Ishikawa (cell line): ENCODE results near the gene TMIGD3.

Experiments
- CEBPB ChIP-seq: IDR thresholded peaks from 2 replicates; pipeline ENCODE4 v1.6.1; 2012
- CREB1 ChIP-seq: IDR thresholded peaks from 2 replicates; pipeline ENCODE4 v1.6.1; 2012; ENCODE audit warnings: low read depth
- EGR1 ChIP-seq: IDR thresholded peaks from 2 replicates; pipeline ENCODE4 v1.6.1; 2012
- EP300 ChIP-seq: IDR thresholded peaks from 2 replicates; pipeline ENCODE4 v1.6.1; 2012; ENCODE audit warnings: borderline replicate concordance
- FOXM1 ChIP-seq: IDR thresholded peaks from 2 replicates; pipeline ENCODE4 v1.6.1; 2012; ENCODE audit warnings: low read depth, borderline replicate concordance
- MAX ChIP-seq: IDR thresholded peaks from 2 replicates; pipeline ENCODE4 v1.6.1; 2012
- NFIC ChIP-seq: IDR thresholded peaks from 2 replicates; pipeline ENCODE4 v1.6.1; 2012
- RAD21 ChIP-seq: IDR thresholded peaks from 2 replicates; pipeline ENCODE4 v1.6.1; 2012; ENCODE audit warnings: low read depth
- TAF1 ChIP-seq: IDR thresholded peaks from 2 replicates; pipeline ENCODE4 v1.6.1; 2012; ENCODE audit warnings: low read depth, mild to moderate bottlenecking
- TCF12 ChIP-seq: IDR thresholded peaks from 2 replicates; pipeline ENCODE4 v1.6.1; 2012; ENCODE audit warnings: low read depth
- YY1 ChIP-seq: IDR thresholded peaks from 2 replicates; pipeline ENCODE4 v1.6.1; 2012; ENCODE audit warnings: low read depth

GRCh38 chr1:111442457-111442856 is 61.0 kb downstream of the TMIGD3 start:
- no peak for TF ChIP-seq TCF12
- no peak for TF ChIP-seq EP300
- TF ChIP-seq CREB1 = no peak
- TF ChIP-seq EGR1 = no peak
- no peak for TF ChIP-seq MAX
- no peak for TF ChIP-seq TAF1
- TF ChIP-seq RAD21 = no peak
- TF ChIP-seq CEBPB = no peak
- TF ChIP-seq NFIC = no peak
- no peak for TF ChIP-seq YY1
- TF ChIP-seq FOXM1 = no peak
